ENCODE data around the gene ACOXL. TPM values are rescaled to one million over a fixed set of nuclear protein-coding genes. Genes with fewer than 3 reads are reported as not detected.

Gene ACOXL
- polyA plus RNA-seq, 3 donors: 0.35 TPM; not detected in 2

- Histone ChIP-seq H3K9ac (ENCODE audit: insufficient read depth, low read length, poor library complexity, severe bottlenecking) (no peak overlapping the region), H3K4me3 (replicated peaks in 1 of 3; ENCODE audit: low read depth in 2 of 3, low read length in 3 of 3) (no peak overlapping the region), H3K27ac (ENCODE audit: low read depth in 1 of 2, low read length in 2 of 2) (no peak overlapping the region), H3K4me1 (ENCODE audit: control insufficient read depth in 1 of 2, insufficient read depth in 2 of 2, low read length in 2 of 2) (no peaks in the 10 kb centered on the region), H3K36me3 (replicated peaks in 1 of 2; ENCODE audit: control insufficient read depth in 1 of 2, insufficient read depth in 2 of 2, low read length in 2 of 2) (no peaks in the 10 kb centered on the region), H3K27me3 (ENCODE audit: control insufficient read depth in 2 of 2, insufficient read depth in 2 of 2, low read length in 2 of 2) (no peaks in the 10 kb centered on the region), H3K4me2 (replicated peaks; ENCODE audit: extremely low read depth, low read length, poor library complexity, severe bottlenecking) (no peak overlapping the region), H4K20me1 (ENCODE audit: insufficient read depth, low read length) (no peaks in the 10 kb centered on the region), H3K9me3 (replicated peaks in 1 of 2; ENCODE audit: control insufficient read depth in 1 of 2, insufficient read depth in 1 of 2, low read length in 2 of 2) (no peaks in the 10 kb centered on the region), H2AFZ (ENCODE audit: insufficient read depth, low read depth, low read length, poor library complexity, severe bottlenecking) (no peak overlapping the region), H3K79me2 (ENCODE audit: insufficient read depth, low read length) (no peaks in the 10 kb centered on the region)
- intact Hi-C loops (cut with micrococcal nuclease): no loop called here
- H3K4me3 Mint-ChIP-seq: no peak overlapping the region
- peaks cover 0 to 2% of the 10 kb centered on the region in 2 donors for H3K36me3 Mint-ChIP-seq
- peaks cover 7% of the 10 kb centered on the region for H3K4me1 Mint-ChIP-seq
- H3K27me3 Mint-ChIP-seq (ENCODE audit: low read depth in 3 of 3): peaks cover 3 to 7% (median 6%) of the 10 kb centered on the region in 3 donors
- no peak for DNase-seq
- TF ChIP-seq CTCF (IDR thresholded peaks at IDR 0.05): no peak
- H3K27ac Mint-ChIP-seq: peak overlapping the region in 1 of 7 donors; percentile 55
- WGBS (ENCODE audit: insufficient coverage): no CpG with 5 or more reads among the region's 1 CpG
- no peaks in the 10 kb centered on the region for H3K9me3 Mint-ChIP-seq
Measured at GRCh38 chr2:111053266-111053665, 320.9 kb downstream of the ACOXL start.

GRCh38 chr2:111053825-111054515 is 321.6 kb downstream of the ACOXL start:
- Histone ChIP-seq H3K4me1 (ENCODE audit: control insufficient read depth in 1 of 2, insufficient read depth in 2 of 2, low read length in 2 of 2) (no peaks in the 10 kb centered on the region), H3K79me2 (ENCODE audit: insufficient read depth, low read length) (no peaks in the 10 kb centered on the region), H3K9ac (ENCODE audit: insufficient read depth, low read length, poor library complexity, severe bottlenecking) (no peak overlapping the region), H3K4me2 (replicated peaks; ENCODE audit: extremely low read depth, low read length, poor library complexity, severe bottlenecking) (no peak overlapping the region), H3K27ac (ENCODE audit: low read depth in 1 of 2, low read length in 2 of 2) (no peak overlapping the region), H3K27me3 (ENCODE audit: control insufficient read depth in 2 of 2, insufficient read depth in 2 of 2, low read length in 2 of 2) (no peaks in the 10 kb centered on the region), H4K20me1 (ENCODE audit: insufficient read depth, low read length) (no peaks in the 10 kb centered on the region), H3K9me3 (replicated peaks in 1 of 2; ENCODE audit: control insufficient read depth in 1 of 2, insufficient read depth in 1 of 2, low read length in 2 of 2) (no peaks in the 10 kb centered on the region), H2AFZ (ENCODE audit: insufficient read depth, low read depth, low read length, poor library complexity, severe bottlenecking) (no peak overlapping the region), H3K4me3 (replicated peaks in 1 of 3; ENCODE audit: low read depth in 2 of 3, low read length in 3 of 3) (no peak overlapping the region), H3K36me3 (replicated peaks in 1 of 2; ENCODE audit: control insufficient read depth in 1 of 2, insufficient read depth in 2 of 2, low read length in 2 of 2) (no peaks in the 10 kb centered on the region)
- intact Hi-C loops (cut with micrococcal nuclease): no loop called here
- Mint-ChIP-seq H3K4me1 (peaks cover 3% of the 10 kb centered on the region), H3K4me3 (no peak overlapping the region), H3K9me3 (no peaks in the 10 kb centered on the region), H3K27ac (no peak overlapping the region), H3K36me3 (no peaks in the 10 kb centered on the region), H3K27me3 (ENCODE audit: low read depth in 3 of 3) (peaks cover 3 to 7% (median 6%) of the 10 kb centered on the region in 3 donors)
- DNase-seq: no peak
- 93% methylated on average over 3 of the region's 5 CpGs for WGBS (ENCODE audit: insufficient coverage)
- no peak for TF ChIP-seq CTCF (IDR thresholded peaks at IDR 0.05)
